PC-9 (cell line): ENCODE measurements around the gene UNC5C. TPM values are rescaled to one million over a fixed set of nuclear protein-coding genes. Genes with fewer than 3 reads are reported as not detected.

Source experiments
- BruUV-seq: library from RNA; stranded (reverse); fragments of 400-500 nt; replicated peaks from 2 replicates; lab custom pipeline; 2021; lab: Mats Ljungman, UMichigan
- CTCF ChIA-PET: fragments of 300-600 bp; sonication (Branson Sonifier 250); formaldehyde crosslinking; loops from one replicate; lab custom pipeline; 2022; ENCODE audit warnings: antibody characterized with exemption; lab: Charles Lee
- POLR2A ChIA-PET: fragments of 300-600 bp; sonication (Branson Sonifier 250); formaldehyde crosslinking; loops from one replicate; lab custom pipeline; 2022; ENCODE audit warnings: antibody characterized with exemption; ENCODE audit not compliant: unreplicated experiment; lab: Charles Lee
- DNase-seq, 2 experiments: peaks; one replicate each; pipeline versions ENCODE4 v3.0.0 to v3.0.0-alpha.2; 2015 to 2022; ENCODE audit warnings: mixed read lengths in 1 of 2
- H2AFZ ChIP-seq: fragments of 200-600 bp; sonication (generic); 2 replicates; pipeline ENCODE4 v1.8.1; 2017; ENCODE audit warnings: antibody characterized with exemption
- H3F3A ChIP-seq: fragments of 200-600 bp; sonication (generic); 2 replicates; pipeline ENCODE4 v1.8.1; 2017; ENCODE audit warnings: antibody characterized with exemption, mild to moderate bottlenecking, low read depth; ENCODE audit not compliant: insufficient read depth
- H3K27ac ChIP-seq: fragments of 200-600 bp; sonication (generic); 2 replicates; pipeline ENCODE4 v1.6.1; 2016; ENCODE audit warnings: mixed run types
- H3K27me3 ChIP-seq: fragments of 200-600 bp; sonication (generic); 2 replicates; pipeline ENCODE4 v1.6.1; 2016; ENCODE audit warnings: low read depth, mixed run types; ENCODE audit not compliant: insufficient read depth
- H3K36me3 ChIP-seq: fragments of 200-600 bp; sonication (generic); 2 replicates; pipeline ENCODE4 v1.6.1; 2016; ENCODE audit warnings: low read depth, mixed run types
- H3K4me1 ChIP-seq: fragments of 200-600 bp; sonication (generic); replicated peaks from 2 replicates; pipeline ENCODE4 v1.6.1; 2016; ENCODE audit warnings: mixed run types; ENCODE audit not compliant: insufficient read depth
- H3K4me2 ChIP-seq: fragments of 200-600 bp; sonication (generic); 2 replicates; pipeline ENCODE4 v1.6.1; 2017; ENCODE audit warnings: mixed run types
- H3K4me3 ChIP-seq: fragments of 200-600 bp; sonication (generic); 2 replicates; pipeline ENCODE4 v1.6.1; 2016; ENCODE audit warnings: mixed run types
- H3K79me2 ChIP-seq: fragments of 200-600 bp; sonication (generic); 2 replicates; pipeline ENCODE4 v1.6.1; 2017; ENCODE audit warnings: low read depth, mixed run types
- H3K9me2 ChIP-seq: fragments of 200-600 bp; sonication (generic); 2 replicates; pipeline ENCODE4 v1.8.1; 2017; ENCODE audit warnings: mild to moderate bottlenecking; ENCODE audit not compliant: insufficient read depth
- H3K9me3 ChIP-seq: fragments of 200-600 bp; sonication (generic); 2 replicates; pipeline ENCODE4 v1.8.1; 2016; ENCODE audit warnings: low read depth; ENCODE audit not compliant: insufficient read depth
- H4K20me1 ChIP-seq: fragments of 200-600 bp; sonication (generic); 2 replicates; pipeline ENCODE4 v1.8.1; 2017; ENCODE audit not compliant: insufficient read depth
- EZH2 ChIP-seq: fragments of 200-600 bp; sonication (generic); IDR thresholded peaks from 2 replicates; pipeline ENCODE4 v1.8.0; 2017; ENCODE audit warnings: antibody characterized with exemption, low read depth
- intact Hi-C: fragments of 100-400 bp; cut with micrococcal nuclease; formaldehyde crosslinking; loops from one replicate; pipeline ENCODE4 v1.10.0; 2022; ENCODE audit not compliant: unreplicated experiment
- total RNA-seq: library from RNA; stranded (reverse); gene quantifications from 2 replicates; pipeline ENCODE4 v1.2.3, GENCODE V29; 2021
- TF ChIP-seq, protein P1 (sequence below): fragments of 200-600 bp; sonication (generic); conservative IDR thresholded peaks from 2 replicates; pipeline ENCODE4 v1.6.1; 2017; ENCODE audit warnings: mixed run types, antibody characterized with exemption, mild to moderate bottlenecking, moderate library complexity

UNC5C gene
- total RNA-seq, 1 experiment from 2014 or later: not detected

DNA sequence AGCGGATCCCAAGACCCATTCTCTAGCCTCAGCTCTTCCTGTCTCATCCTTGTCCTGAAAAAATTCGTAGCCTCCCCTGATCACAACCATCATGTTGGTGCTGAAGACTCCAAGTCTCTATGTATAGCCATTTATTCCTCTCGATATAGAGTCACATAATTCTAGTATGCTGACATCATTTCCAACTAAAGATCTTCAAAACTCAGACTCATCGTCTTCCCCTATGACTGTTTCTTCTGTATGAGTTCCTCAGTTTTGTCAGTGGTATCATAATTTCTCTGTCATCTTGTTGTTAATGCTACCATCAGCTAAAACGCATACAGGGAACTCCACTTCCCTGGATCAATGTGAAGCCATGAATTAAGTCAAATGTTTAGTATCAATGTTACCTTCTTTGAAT, 41.2 kb downstream of the UNC5C start:
- no peak overlapping the region for H3K4me3 ChIP-seq
- no peak for TF ChIP-seq EZH2
- TF ChIP-seq, protein P1, sequence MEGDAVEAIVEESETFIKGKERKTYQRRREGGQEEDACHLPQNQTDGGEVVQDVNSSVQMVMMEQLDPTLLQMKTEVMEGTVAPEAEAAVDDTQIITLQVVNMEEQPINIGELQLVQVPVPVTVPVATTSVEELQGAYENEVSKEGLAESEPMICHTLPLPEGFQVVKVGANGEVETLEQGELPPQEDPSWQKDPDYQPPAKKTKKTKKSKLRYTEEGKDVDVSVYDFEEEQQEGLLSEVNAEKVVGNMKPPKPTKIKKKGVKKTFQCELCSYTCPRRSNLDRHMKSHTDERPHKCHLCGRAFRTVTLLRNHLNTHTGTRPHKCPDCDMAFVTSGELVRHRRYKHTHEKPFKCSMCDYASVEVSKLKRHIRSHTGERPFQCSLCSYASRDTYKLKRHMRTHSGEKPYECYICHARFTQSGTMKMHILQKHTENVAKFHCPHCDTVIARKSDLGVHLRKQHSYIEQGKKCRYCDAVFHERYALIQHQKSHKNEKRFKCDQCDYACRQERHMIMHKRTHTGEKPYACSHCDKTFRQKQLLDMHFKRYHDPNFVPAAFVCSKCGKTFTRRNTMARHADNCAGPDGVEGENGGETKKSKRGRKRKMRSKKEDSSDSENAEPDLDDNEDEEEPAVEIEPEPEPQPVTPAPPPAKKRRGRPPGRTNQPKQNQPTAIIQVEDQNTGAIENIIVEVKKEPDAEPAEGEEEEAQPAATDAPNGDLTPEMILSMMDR: no peak
- no peaks in the 10 kb centered on the region for H3F3A ChIP-seq
- no peaks in the 10 kb centered on the region for H3K27me3 ChIP-seq
- no peak overlapping the region for H3K4me2 ChIP-seq
- CTCF ChIA-PET: no interaction called here
- BruUV-seq: no TSS peak
- H3K36me3 ChIP-seq: no peaks in the 10 kb centered on the region
- H3K27ac ChIP-seq: no peak overlapping the region
- no peaks in the 10 kb centered on the region for H3K4me1 ChIP-seq
- no peaks in the 10 kb centered on the region for H3K9me2 ChIP-seq
- intact Hi-C loops: no loop called here
- H3K9me3 ChIP-seq: no peaks in the 10 kb centered on the region
- no peaks in the 10 kb centered on the region for H4K20me1 ChIP-seq
- POLR2A ChIA-PET: no interaction called here
- DNase-seq: no peak
- H2AFZ ChIP-seq: no peak overlapping the region
- H3K79me2 ChIP-seq: no peaks in the 10 kb centered on the region

- no peak for DNase-seq
- Histone ChIP-seq H3K4me3 (no peak overlapping the region), H3K36me3 (no peaks in the 10 kb centered on the region), H3F3A (no peaks in the 10 kb centered on the region), H4K20me1 (no peaks in the 10 kb centered on the region), H3K4me2 (no peak overlapping the region), H3K9me3 (no peaks in the 10 kb centered on the region), H3K27ac (no peak overlapping the region), H3K9me2 (no peaks in the 10 kb centered on the region), H3K27me3 (no peaks in the 10 kb centered on the region), H3K79me2 (no peaks in the 10 kb centered on the region), H3K4me1 (no peaks in the 10 kb centered on the region), H2AFZ (no peak overlapping the region)
- intact Hi-C loops: no loop called here
- no peak for TF ChIP-seq EZH2
- TF ChIP-seq, protein P1: no peak
- POLR2A ChIA-PET: no interaction called here
- no TSS peak for BruUV-seq
- CTCF ChIA-PET: no interaction called here
Observed at GRCh38 chr4:95507147-95507546, 41.6 kb downstream of the UNC5C start.

- H3K4me1 ChIP-seq: no peaks in the 10 kb centered on the region
- intact Hi-C loops: no loop called here
- H3K27ac ChIP-seq: no peak overlapping the region
Observed at GRCh38 chr4:95506264-95506663, 42.5 kb downstream of the UNC5C start.

More at GRCh38 chr4:95506264-95506663, 42.5 kb downstream of the UNC5C start:
- Histone ChIP-seq H3K4me3 (no peak overlapping the region), H3K4me2 (no peak overlapping the region), H3K79me2 (no peaks in the 10 kb centered on the region), H2AFZ (no peak overlapping the region), H3K9me3 (no peaks in the 10 kb centered on the region), H3K27me3 (no peaks in the 10 kb centered on the region), H4K20me1 (no peaks in the 10 kb centered on the region), H3F3A (no peaks in the 10 kb centered on the region), H3K36me3 (no peaks in the 10 kb centered on the region), H3K9me2 (no peaks in the 10 kb centered on the region)
- POLR2A ChIA-PET: no interaction called here
- no peak for DNase-seq
- CTCF ChIA-PET: no interaction called here
- BruUV-seq: no TSS peak
- TF ChIP-seq, protein P1: no peak
- no peak for TF ChIP-seq EZH2
